ENCODE results near the gene GORASP2.

- TF ChIP-seq, protein P1, sequence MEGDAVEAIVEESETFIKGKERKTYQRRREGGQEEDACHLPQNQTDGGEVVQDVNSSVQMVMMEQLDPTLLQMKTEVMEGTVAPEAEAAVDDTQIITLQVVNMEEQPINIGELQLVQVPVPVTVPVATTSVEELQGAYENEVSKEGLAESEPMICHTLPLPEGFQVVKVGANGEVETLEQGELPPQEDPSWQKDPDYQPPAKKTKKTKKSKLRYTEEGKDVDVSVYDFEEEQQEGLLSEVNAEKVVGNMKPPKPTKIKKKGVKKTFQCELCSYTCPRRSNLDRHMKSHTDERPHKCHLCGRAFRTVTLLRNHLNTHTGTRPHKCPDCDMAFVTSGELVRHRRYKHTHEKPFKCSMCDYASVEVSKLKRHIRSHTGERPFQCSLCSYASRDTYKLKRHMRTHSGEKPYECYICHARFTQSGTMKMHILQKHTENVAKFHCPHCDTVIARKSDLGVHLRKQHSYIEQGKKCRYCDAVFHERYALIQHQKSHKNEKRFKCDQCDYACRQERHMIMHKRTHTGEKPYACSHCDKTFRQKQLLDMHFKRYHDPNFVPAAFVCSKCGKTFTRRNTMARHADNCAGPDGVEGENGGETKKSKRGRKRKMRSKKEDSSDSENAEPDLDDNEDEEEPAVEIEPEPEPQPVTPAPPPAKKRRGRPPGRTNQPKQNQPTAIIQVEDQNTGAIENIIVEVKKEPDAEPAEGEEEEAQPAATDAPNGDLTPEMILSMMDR (conservative IDR thresholded peaks at IDR 0.05; ENCODE audit: low read depth, low read length): no peak
- TF ChIP-seq RAD21 (IDR thresholded peaks at IDR 0.05; ENCODE audit: low read length) (no peak), POLR2A (IDR thresholded peaks at IDR 0.05; ENCODE audit: low read depth, low read length) (no peak), MXI1 (IDR thresholded peaks at IDR 0.05; ENCODE audit: borderline replicate concordance, low read depth, low read length) (no peak), MAFK (IDR thresholded peaks at IDR 0.05; ENCODE audit: low read depth, low read length) (no peak), SMC3 (IDR thresholded peaks at IDR 0.05; ENCODE audit: low read depth, low read length) (no peak), CEBPB (IDR thresholded peaks at IDR 0.05; ENCODE audit: low read depth, low read length) (no peak), CHD1 (IDR thresholded peaks at IDR 0.05; ENCODE audit: low read depth, low read length) (no peak), FOS (IDR thresholded peaks at IDR 0.05; ENCODE audit: low read depth, low read length) (no peak), RFX5 (IDR thresholded peaks at IDR 0.05; ENCODE audit: low read depth, low read length) (no peak), RCOR1 (IDR thresholded peaks at IDR 0.05; ENCODE audit: insufficient replicate concordance, low read length) (no peak)
Measured at GRCh38 chr2:170930131-170930990, 1.3 kb downstream of the GORASP2 start.
